Esophagus muscularis mucosa (tissue), 4 donors: ENCODE results near the gene PPA1.

Experiments used
- EP300 ChIP-seq: sonication (generic); formaldehyde crosslinking; IDR thresholded peaks from one replicate; pipeline ENCODE4 v1.6.1; 2017; ENCODE audit warnings: antibody characterized with exemption
- POLR2A ChIP-seq: fragments of 450-650 bp; IDR thresholded peaks from one replicate; pipeline ENCODE4 v1.6.1; 2017; ENCODE audit warnings: antibody characterized with exemption, moderate library complexity, mild to moderate bottlenecking, low read depth
- POLR2AphosphoS5 ChIP-seq, 2 donors: sonication (generic); formaldehyde crosslinking; IDR thresholded peaks; one replicate each; pipeline ENCODE4 v1.6.1; 2017; ENCODE audit warnings: antibody characterized with exemption in 2 of 2
- TF ChIP-seq, protein P1 (sequence below), 3 experiments: fragments of 200-600 bp in 2 of 3; fragments of 450-650 bp in 1 of 3; sonication (generic) in 2 of 3; IDR thresholded peaks; one replicate each; pipeline ENCODE4 v1.5.1; 2017 to 2019; ENCODE audit warnings: antibody characterized with exemption in 3 of 3, mild to moderate bottlenecking in 2 of 3, moderate library complexity in 1 of 3

- TF ChIP-seq, protein P1, sequence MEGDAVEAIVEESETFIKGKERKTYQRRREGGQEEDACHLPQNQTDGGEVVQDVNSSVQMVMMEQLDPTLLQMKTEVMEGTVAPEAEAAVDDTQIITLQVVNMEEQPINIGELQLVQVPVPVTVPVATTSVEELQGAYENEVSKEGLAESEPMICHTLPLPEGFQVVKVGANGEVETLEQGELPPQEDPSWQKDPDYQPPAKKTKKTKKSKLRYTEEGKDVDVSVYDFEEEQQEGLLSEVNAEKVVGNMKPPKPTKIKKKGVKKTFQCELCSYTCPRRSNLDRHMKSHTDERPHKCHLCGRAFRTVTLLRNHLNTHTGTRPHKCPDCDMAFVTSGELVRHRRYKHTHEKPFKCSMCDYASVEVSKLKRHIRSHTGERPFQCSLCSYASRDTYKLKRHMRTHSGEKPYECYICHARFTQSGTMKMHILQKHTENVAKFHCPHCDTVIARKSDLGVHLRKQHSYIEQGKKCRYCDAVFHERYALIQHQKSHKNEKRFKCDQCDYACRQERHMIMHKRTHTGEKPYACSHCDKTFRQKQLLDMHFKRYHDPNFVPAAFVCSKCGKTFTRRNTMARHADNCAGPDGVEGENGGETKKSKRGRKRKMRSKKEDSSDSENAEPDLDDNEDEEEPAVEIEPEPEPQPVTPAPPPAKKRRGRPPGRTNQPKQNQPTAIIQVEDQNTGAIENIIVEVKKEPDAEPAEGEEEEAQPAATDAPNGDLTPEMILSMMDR (IDR thresholded peaks at IDR 0.05): no peak
- TF ChIP-seq EP300: no peak
- no peak for TF ChIP-seq POLR2AphosphoS5 (IDR thresholded peaks at IDR 0.05)
- TF ChIP-seq POLR2A: no peak
These were observed 63.4 kb downstream of the PPA1 start for GRCh38 chr10:70169649-70170364.
